Endothelial cell (in vitro differentiated cells): ENCODE data around the gene EPHB1. TPM values are rescaled to one million over a fixed set of nuclear protein-coding genes. Genes with fewer than 3 reads are reported as not detected.

Experiments
- DNase-seq: peaks from one replicate; pipeline ENCODE4 v3.0.0; 2021; ENCODE audit warnings: low spot score
- H3K27ac Mint-ChIP-seq: one replicate; pipeline ENCODE4 v1.8.0; 2021; ENCODE audit warnings: mixed read lengths, inconsistent platforms; ENCODE audit not compliant: unreplicated experiment
- H3K27me3 Mint-ChIP-seq: one replicate; pipeline ENCODE4 v1.8.0; 2021; ENCODE audit warnings: mild to moderate bottlenecking, moderate library complexity, mixed read lengths, inconsistent platforms; ENCODE audit not compliant: unreplicated experiment
- H3K36me3 Mint-ChIP-seq: one replicate; pipeline ENCODE4 v1.8.0; 2021; ENCODE audit warnings: mild to moderate bottlenecking, low read depth, mixed read lengths, inconsistent platforms; ENCODE audit not compliant: unreplicated experiment
- H3K4me1 Mint-ChIP-seq: one replicate; pipeline ENCODE4 v1.8.0; 2021; ENCODE audit warnings: mild to moderate bottlenecking, mixed read lengths, inconsistent platforms; ENCODE audit not compliant: unreplicated experiment
- H3K4me3 Mint-ChIP-seq: one replicate; pipeline ENCODE4 v1.8.0; 2021; ENCODE audit warnings: mild to moderate bottlenecking, mixed read lengths, inconsistent platforms; ENCODE audit not compliant: unreplicated experiment
- H3K9me3 Mint-ChIP-seq: one replicate; pipeline ENCODE4 v1.8.0; 2021; ENCODE audit warnings: mixed read lengths, inconsistent platforms; ENCODE audit not compliant: unreplicated experiment
- total RNA-seq: library from RNA; stranded (reverse); fragmentation: NEBNext Ultra II Directional; extraction: Animal tissue kit (Norgen Biotek cat#: 25700); gene quantifications from one replicate; pipeline ENCODE4 v1.2.1, GENCODE V29; 2021; ENCODE audit not compliant: unreplicated experiment
- TF ChIP-seq, protein P1 (sequence below): fragments of 200-600 bp; sonication (generic); IDR thresholded peaks from one replicate; pipeline ENCODE4 v1.5.0; 2021; ENCODE audit warnings: antibody characterized with exemption; ENCODE audit not compliant: unreplicated experiment

EPHB1 gene
- total RNA-seq, 1 donor from 2014 or later = 5.7 TPM

DNA sequence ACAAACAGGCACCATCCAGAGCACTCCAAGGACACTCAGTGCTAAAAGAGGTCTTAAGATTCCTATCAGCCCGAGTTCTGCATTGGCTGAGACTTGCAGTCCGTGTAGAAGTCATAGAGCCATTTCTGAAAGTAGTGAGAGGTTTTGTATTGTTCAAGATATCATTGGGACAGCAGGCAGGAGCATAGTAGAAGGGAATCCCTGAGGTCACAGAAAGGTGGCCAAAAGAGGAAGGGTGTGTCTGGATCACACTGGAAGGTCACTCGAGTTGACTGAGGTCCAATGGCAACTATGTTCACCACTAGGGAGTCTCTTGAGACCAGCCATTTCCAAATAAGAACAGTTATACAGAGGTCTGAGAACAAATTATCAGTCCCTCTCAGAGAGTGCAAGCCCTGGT lies 468.3 kb downstream of the EPHB1 start:
- H3K4me1 Mint-ChIP-seq = no peaks in the 10 kb centered on the region
- H3K27ac Mint-ChIP-seq = no peak overlapping the region
- H3K36me3 Mint-ChIP-seq = no peaks in the 10 kb centered on the region
- H3K4me3 Mint-ChIP-seq = no peak overlapping the region
- H3K9me3 Mint-ChIP-seq = no peaks in the 10 kb centered on the region
- no peak for DNase-seq
- H3K27me3 Mint-ChIP-seq = no peaks in the 10 kb centered on the region
- TF ChIP-seq, protein P1, sequence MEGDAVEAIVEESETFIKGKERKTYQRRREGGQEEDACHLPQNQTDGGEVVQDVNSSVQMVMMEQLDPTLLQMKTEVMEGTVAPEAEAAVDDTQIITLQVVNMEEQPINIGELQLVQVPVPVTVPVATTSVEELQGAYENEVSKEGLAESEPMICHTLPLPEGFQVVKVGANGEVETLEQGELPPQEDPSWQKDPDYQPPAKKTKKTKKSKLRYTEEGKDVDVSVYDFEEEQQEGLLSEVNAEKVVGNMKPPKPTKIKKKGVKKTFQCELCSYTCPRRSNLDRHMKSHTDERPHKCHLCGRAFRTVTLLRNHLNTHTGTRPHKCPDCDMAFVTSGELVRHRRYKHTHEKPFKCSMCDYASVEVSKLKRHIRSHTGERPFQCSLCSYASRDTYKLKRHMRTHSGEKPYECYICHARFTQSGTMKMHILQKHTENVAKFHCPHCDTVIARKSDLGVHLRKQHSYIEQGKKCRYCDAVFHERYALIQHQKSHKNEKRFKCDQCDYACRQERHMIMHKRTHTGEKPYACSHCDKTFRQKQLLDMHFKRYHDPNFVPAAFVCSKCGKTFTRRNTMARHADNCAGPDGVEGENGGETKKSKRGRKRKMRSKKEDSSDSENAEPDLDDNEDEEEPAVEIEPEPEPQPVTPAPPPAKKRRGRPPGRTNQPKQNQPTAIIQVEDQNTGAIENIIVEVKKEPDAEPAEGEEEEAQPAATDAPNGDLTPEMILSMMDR = no peak

DNA sequence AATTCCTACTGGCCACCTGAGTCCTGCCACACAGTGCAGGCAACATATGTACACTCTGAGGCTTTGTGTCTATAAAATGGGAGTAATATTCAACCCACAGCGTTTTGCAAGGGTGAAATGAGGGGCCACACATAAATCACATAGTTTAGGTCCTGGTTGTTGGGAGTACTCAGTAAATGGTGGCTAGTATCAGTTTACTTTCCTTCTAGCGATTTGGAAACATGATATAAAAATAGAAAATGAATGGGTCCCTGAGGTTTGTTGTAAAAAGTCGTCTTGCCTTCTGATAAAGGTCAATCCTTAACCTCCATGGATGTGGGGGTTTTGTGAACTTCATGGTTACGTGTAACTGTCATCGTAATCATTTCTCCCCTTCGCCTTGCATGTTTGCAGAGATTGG lies 472.4 kb downstream of the EPHB1 start:
- TF ChIP-seq, protein P1 = no peak
- Mint-ChIP-seq H3K36me3 (no peaks in the 10 kb centered on the region), H3K9me3 (no peaks in the 10 kb centered on the region), H3K4me3 (no peak overlapping the region), H3K27ac (no peak overlapping the region), H3K4me1 (no peaks in the 10 kb centered on the region), H3K27me3 (no peaks in the 10 kb centered on the region)
- no peak for DNase-seq

DNA sequence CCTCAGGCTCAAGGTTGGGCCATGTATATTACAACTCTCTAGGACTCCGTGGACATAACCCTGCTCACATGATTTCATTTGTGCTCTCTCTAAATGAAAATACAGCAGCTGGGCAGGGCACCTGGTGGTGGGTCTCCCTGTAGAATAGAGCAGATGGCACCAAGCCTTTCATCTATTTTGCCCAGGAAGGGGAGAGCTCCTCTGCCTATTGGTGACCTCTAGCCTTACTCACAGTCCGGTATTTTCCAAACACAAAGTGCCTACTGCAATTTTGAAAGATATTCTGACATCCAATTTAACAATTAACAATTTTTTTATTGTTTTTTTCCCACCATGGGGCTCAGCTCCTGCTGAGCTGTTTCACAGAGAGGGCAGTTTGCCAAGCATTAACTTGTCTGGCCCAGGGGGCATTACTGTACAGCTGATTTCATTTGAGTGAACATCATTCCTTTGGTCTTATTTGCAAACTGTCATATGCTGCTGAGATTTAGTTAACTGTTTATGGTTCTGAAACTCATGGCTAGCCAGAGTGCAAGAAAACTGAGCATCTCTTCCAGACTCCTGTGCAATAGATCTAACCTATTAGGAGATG lies 474.0 kb downstream of the EPHB1 start:
- Mint-ChIP-seq H3K27me3 (no peaks in the 10 kb centered on the region), H3K27ac (no peak overlapping the region), H3K36me3 (no peaks in the 10 kb centered on the region), H3K4me1 (no peaks in the 10 kb centered on the region), H3K4me3 (no peak overlapping the region), H3K9me3 (no peaks in the 10 kb centered on the region)
- TF ChIP-seq, protein P1 = no peak
- DNase-seq = no peak

DNA sequence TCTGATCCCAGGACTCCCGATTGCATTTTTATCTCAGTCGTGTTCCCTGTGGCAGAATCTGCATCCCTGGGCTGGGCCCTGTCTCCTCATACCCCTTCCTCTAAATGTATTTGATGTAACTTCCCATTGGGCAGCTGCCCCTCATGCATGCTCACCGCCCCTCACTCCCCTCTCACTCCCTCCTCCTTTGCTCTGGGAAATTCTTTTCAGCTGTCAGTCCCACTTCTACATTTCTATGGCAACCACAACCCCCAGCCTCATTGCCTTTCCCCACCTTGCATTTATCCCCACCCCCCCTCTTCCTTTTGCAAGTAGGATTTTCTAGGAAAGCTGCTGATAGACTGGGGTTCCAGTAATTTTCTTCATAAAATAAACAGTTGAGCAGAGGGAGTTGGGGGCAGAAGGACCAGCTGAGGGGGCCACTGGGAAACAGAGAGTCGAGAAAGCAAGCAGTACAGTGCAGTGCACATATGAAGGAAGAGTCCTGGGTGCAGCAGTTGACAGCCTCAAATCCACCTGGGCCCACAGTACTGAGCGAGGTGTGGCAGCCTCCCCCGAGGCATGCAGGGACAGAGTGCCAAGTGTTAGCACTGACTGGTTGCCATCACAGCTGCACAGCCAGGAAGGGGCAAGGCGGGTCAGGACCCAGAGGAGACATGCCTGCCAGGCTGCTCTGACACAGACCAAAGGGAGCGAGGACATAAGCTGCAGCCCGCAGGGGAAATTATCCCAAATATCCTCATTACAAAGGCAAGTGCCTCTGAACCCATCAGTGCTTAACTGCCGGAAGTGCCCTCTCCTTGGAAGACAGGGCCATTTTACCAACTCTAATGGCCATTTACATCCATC lies 476.3 kb downstream of the EPHB1 start:
- no peak overlapping the region for H3K4me3 Mint-ChIP-seq
- TF ChIP-seq, protein P1 = no peak
- no peaks in the 10 kb centered on the region for H3K4me1 Mint-ChIP-seq
- DNase-seq = no peak
- H3K9me3 Mint-ChIP-seq = no peaks in the 10 kb centered on the region
- no peaks in the 10 kb centered on the region for H3K36me3 Mint-ChIP-seq
- no peaks in the 10 kb centered on the region for H3K27me3 Mint-ChIP-seq
- no peak overlapping the region for H3K27ac Mint-ChIP-seq
